ENCODE measurements around the gene CNNM1.

The CNNM1 gene

DNA sequence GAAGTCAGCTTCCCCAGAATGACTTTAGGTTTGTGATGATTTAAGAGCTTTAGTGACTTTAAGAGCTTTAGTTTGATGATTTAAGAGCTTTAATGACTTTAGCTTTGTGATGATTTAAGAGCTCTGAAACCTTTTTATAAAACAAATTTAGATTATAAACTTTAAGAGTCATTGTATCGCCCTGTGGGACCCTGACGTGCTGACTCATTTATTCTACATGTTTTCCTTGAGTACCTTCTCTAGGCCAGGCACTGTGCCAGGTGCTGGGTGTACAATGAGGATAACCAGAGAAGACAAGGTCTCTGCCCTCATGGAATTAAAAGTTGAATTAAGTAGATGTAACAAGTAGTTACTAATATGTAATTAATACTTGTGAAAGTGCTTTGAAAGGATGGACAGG, 45.4 kb downstream of the CNNM1 start:
- H3K27me3 ChIP-seq (ENCODE audit: low read depth, low read length) = no peaks in the 10 kb centered on the region
- no peaks in the 10 kb centered on the region for H3K4me1 ChIP-seq (ENCODE audit: control insufficient read depth in 1 of 2, insufficient read depth in 2 of 2, low read length in 2 of 2)
- no peak overlapping the region for H3K27ac ChIP-seq (ENCODE audit: low read length)
- no peak overlapping the region for H3K4me3 ChIP-seq (ENCODE audit: low read depth in 1 of 2, low read length in 2 of 2)
- no peaks in the 10 kb centered on the region for H3K9me3 ChIP-seq (ENCODE audit: control insufficient read depth in 1 of 2, low read length in 2 of 2)
- H3K36me3 ChIP-seq (ENCODE audit: control insufficient read depth in 1 of 2, insufficient read depth in 2 of 2, low read length in 2 of 2) = no peaks in the 10 kb centered on the region

- no peaks in the 10 kb centered on the region for H3K9me3 ChIP-seq (ENCODE audit: control insufficient read depth in 1 of 2, low read length in 2 of 2)
- no peak overlapping the region for H3K4me3 ChIP-seq (ENCODE audit: low read depth in 1 of 2, low read length in 2 of 2)
- H3K36me3 ChIP-seq (ENCODE audit: control insufficient read depth in 1 of 2, insufficient read depth in 2 of 2, low read length in 2 of 2) = no peaks in the 10 kb centered on the region
- no peaks in the 10 kb centered on the region for H3K4me1 ChIP-seq (ENCODE audit: control insufficient read depth in 1 of 2, insufficient read depth in 2 of 2, low read length in 2 of 2)
- H3K27ac ChIP-seq (ENCODE audit: low read length) = no peak overlapping the region
- no peaks in the 10 kb centered on the region for H3K27me3 ChIP-seq (ENCODE audit: low read depth, low read length)
Measured at GRCh38 chr10:99374972-99375371, 45.8 kb downstream of the CNNM1 start.

DNA sequence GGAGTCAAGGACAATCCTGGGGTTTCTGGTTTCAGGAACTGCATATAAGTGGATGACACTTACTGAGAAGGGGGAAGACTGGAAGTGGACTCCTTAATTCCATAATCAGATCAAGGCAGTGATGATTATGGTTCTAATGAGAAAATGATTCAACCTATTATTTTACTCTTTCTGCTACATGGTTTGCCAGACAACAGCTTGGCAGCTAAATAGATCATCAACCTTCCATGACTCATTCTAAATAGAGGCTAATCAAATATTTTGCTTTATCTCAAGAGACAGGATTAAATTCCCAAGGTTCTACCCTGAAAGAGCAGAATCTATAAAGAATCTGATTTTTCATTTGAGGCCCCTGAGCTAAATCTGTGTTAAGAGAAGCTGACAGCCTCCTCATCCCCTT, 46.3 kb downstream of the CNNM1 start:
- Histone ChIP-seq H3K27ac (ENCODE audit: low read length) (no peak overlapping the region), H3K4me3 (ENCODE audit: low read depth in 1 of 2, low read length in 2 of 2) (no peak overlapping the region), H3K9me3 (ENCODE audit: control insufficient read depth in 1 of 2, low read length in 2 of 2) (no peaks in the 10 kb centered on the region), H3K27me3 (ENCODE audit: low read depth, low read length) (no peaks in the 10 kb centered on the region), H3K4me1 (ENCODE audit: control insufficient read depth in 1 of 2, insufficient read depth in 2 of 2, low read length in 2 of 2) (no peaks in the 10 kb centered on the region), H3K36me3 (ENCODE audit: control insufficient read depth in 1 of 2, insufficient read depth in 2 of 2, low read length in 2 of 2) (no peaks in the 10 kb centered on the region)

- H3K9me3 ChIP-seq (ENCODE audit: control insufficient read depth in 1 of 2, low read length in 2 of 2) = no peaks in the 10 kb centered on the region
- no peaks in the 10 kb centered on the region for H3K4me1 ChIP-seq (ENCODE audit: control insufficient read depth in 1 of 2, insufficient read depth in 2 of 2, low read length in 2 of 2)
- no peak overlapping the region for H3K4me3 ChIP-seq (ENCODE audit: low read depth in 1 of 2, low read length in 2 of 2)
- H3K36me3 ChIP-seq (ENCODE audit: control insufficient read depth in 1 of 2, insufficient read depth in 2 of 2, low read length in 2 of 2) = no peaks in the 10 kb centered on the region
- no peaks in the 10 kb centered on the region for H3K27me3 ChIP-seq (ENCODE audit: low read depth, low read length)
- H3K27ac ChIP-seq (ENCODE audit: low read length) = no peak overlapping the region
Measured at GRCh38 chr10:99382176-99382575, 53.0 kb downstream of the CNNM1 start.

GRCh38 chr10:99387071-99387470, 57.9 kb downstream of the CNNM1 start:
- Histone ChIP-seq H3K27me3 (ENCODE audit: low read depth, low read length) (no peaks in the 10 kb centered on the region), H3K9me3 (ENCODE audit: control insufficient read depth in 1 of 2, low read length in 2 of 2) (no peaks in the 10 kb centered on the region), H3K4me1 (ENCODE audit: control insufficient read depth in 1 of 2, insufficient read depth in 2 of 2, low read length in 2 of 2) (peaks cover 0 to 2% of the 10 kb centered on the region in 2 donors), H3K36me3 (ENCODE audit: control insufficient read depth in 1 of 2, insufficient read depth in 2 of 2, low read length in 2 of 2) (no peaks in the 10 kb centered on the region), H3K27ac (ENCODE audit: low read length) (no peak overlapping the region), H3K4me3 (ENCODE audit: low read depth in 1 of 2, low read length in 2 of 2) (no peak overlapping the region)

GRCh38 chr10:99387541-99387940, 58.4 kb downstream of the CNNM1 start:
- H3K27me3 ChIP-seq (ENCODE audit: low read depth, low read length) = no peaks in the 10 kb centered on the region
- H3K27ac ChIP-seq (ENCODE audit: low read length) = no peak overlapping the region
- no peak overlapping the region for H3K4me3 ChIP-seq (ENCODE audit: low read depth in 1 of 2, low read length in 2 of 2)
- no peaks in the 10 kb centered on the region for H3K9me3 ChIP-seq (ENCODE audit: control insufficient read depth in 1 of 2, low read length in 2 of 2)
- peaks cover 0 to 4% of the 10 kb centered on the region in 2 donors for H3K4me1 ChIP-seq (ENCODE audit: control insufficient read depth in 1 of 2, insufficient read depth in 2 of 2, low read length in 2 of 2)
- no peaks in the 10 kb centered on the region for H3K36me3 ChIP-seq (ENCODE audit: control insufficient read depth in 1 of 2, insufficient read depth in 2 of 2, low read length in 2 of 2)

GRCh38 chr10:99389729-99390480, 60.7 kb downstream of the CNNM1 start:
- Histone ChIP-seq H3K4me1 (ENCODE audit: control insufficient read depth in 1 of 2, insufficient read depth in 2 of 2, low read length in 2 of 2) (peaks cover 0 to 4% of the 10 kb centered on the region in 2 donors), H3K27me3 (ENCODE audit: low read depth, low read length) (no peaks in the 10 kb centered on the region)

GRCh38 chr10:99391346-99391745, 62.2 kb downstream of the CNNM1 start:
- peaks cover 0 to 4% of the 10 kb centered on the region in 2 donors for H3K4me1 ChIP-seq (ENCODE audit: control insufficient read depth in 1 of 2, insufficient read depth in 2 of 2, low read length in 2 of 2)
- no peaks in the 10 kb centered on the region for H3K9me3 ChIP-seq (ENCODE audit: control insufficient read depth in 1 of 2, low read length in 2 of 2)
- peaks cover 0 to 3% of the 10 kb centered on the region in 2 donors for H3K36me3 ChIP-seq (ENCODE audit: control insufficient read depth in 1 of 2, insufficient read depth in 2 of 2, low read length in 2 of 2)
- H3K27me3 ChIP-seq (ENCODE audit: low read depth, low read length) = no peaks in the 10 kb centered on the region
- no peak overlapping the region for H3K27ac ChIP-seq (ENCODE audit: low read length)
- H3K4me3 ChIP-seq (ENCODE audit: low read depth in 1 of 2, low read length in 2 of 2) = no peak overlapping the region

More at GRCh38 chr10:99389729-99390480, 60.7 kb downstream of the CNNM1 start:
- no peaks in the 10 kb centered on the region for H3K9me3 ChIP-seq (ENCODE audit: control insufficient read depth in 1 of 2, low read length in 2 of 2)
- no peak overlapping the region for H3K27ac ChIP-seq (ENCODE audit: low read length)
- no peak overlapping the region for H3K4me3 ChIP-seq (ENCODE audit: low read depth in 1 of 2, low read length in 2 of 2)
- H3K36me3 ChIP-seq (ENCODE audit: control insufficient read depth in 1 of 2, insufficient read depth in 2 of 2, low read length in 2 of 2) = no peaks in the 10 kb centered on the region

DNA sequence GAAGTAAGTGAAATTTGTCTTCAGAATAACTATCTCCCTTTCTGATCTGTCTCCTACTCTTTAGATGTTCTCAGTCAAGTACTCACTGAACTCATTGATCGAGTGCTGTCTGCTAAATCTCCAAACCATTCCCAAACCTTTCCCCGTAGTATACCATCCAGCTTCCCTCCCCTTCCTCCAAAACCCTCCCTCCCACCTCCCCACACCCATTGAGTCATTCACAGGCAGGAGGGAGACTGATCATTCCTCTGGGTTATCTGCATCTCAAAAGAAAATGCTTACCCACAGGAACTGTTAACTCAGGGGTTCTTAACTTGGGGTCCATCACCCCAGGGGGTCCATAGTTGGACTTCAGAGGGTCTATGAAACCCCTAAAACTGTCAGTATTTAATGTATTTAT, 63.9 kb downstream of the CNNM1 start:
- Histone ChIP-seq H3K4me3 (ENCODE audit: low read depth in 1 of 2, low read length in 2 of 2) (no peak overlapping the region), H3K4me1 (ENCODE audit: control insufficient read depth in 1 of 2, insufficient read depth in 2 of 2, low read length in 2 of 2) (peaks cover 0 to 4% of the 10 kb centered on the region in 2 donors), H3K9me3 (ENCODE audit: control insufficient read depth in 1 of 2, low read length in 2 of 2) (no peaks in the 10 kb centered on the region), H3K36me3 (ENCODE audit: control insufficient read depth in 1 of 2, insufficient read depth in 2 of 2, low read length in 2 of 2) (peaks cover 11 to 16% of the 10 kb centered on the region in 2 donors), H3K27me3 (ENCODE audit: low read depth, low read length) (no peaks in the 10 kb centered on the region), H3K27ac (ENCODE audit: low read length) (no peak overlapping the region)

- Histone ChIP-seq H3K4me1 (ENCODE audit: control insufficient read depth in 1 of 2, insufficient read depth in 2 of 2, low read length in 2 of 2) (peaks cover 0 to 4% of the 10 kb centered on the region in 2 donors), H3K27me3 (ENCODE audit: low read depth, low read length) (no peaks in the 10 kb centered on the region), H3K27ac (ENCODE audit: low read length) (no peak overlapping the region), H3K4me3 (ENCODE audit: low read depth in 1 of 2, low read length in 2 of 2) (no peak overlapping the region), H3K36me3 (ENCODE audit: control insufficient read depth in 1 of 2, insufficient read depth in 2 of 2, low read length in 2 of 2) (peaks cover 15 to 21% of the 10 kb centered on the region in 2 donors), H3K9me3 (ENCODE audit: control insufficient read depth in 1 of 2, low read length in 2 of 2) (no peaks in the 10 kb centered on the region)
Measured at GRCh38 chr10:99393683-99394082, 64.5 kb downstream of the CNNM1 start.

GRCh38 chr10:99394256-99394655, 65.1 kb downstream of the CNNM1 start:
- Histone ChIP-seq H3K27ac (ENCODE audit: low read length) (no peak overlapping the region), H3K27me3 (ENCODE audit: low read depth, low read length) (no peaks in the 10 kb centered on the region), H3K4me3 (ENCODE audit: low read depth in 1 of 2, low read length in 2 of 2) (no peak overlapping the region), H3K4me1 (ENCODE audit: control insufficient read depth in 1 of 2, insufficient read depth in 2 of 2, low read length in 2 of 2) (peaks cover 0 to 4% of the 10 kb centered on the region in 2 donors), H3K36me3 (ENCODE audit: control insufficient read depth in 1 of 2, insufficient read depth in 2 of 2, low read length in 2 of 2) (peaks cover 19 to 27% of the 10 kb centered on the region in 2 donors), H3K9me3 (ENCODE audit: control insufficient read depth in 1 of 2, low read length in 2 of 2) (no peaks in the 10 kb centered on the region)
